NK-92 (cell line): ENCODE data around the gene WDR83.
"Not testable (repeated sequence)": the region's sequence is repeated elsewhere in the genome, so short reads cannot be mapped to it uniquely, and the experiment has no call there.

Source experiments
- DNase-seq: peaks from one replicate; lab custom pipeline; 2025; ENCODE audit not compliant: unreplicated experiment; lab: John Stamatoyannopoulos, UW

Gene WDR83, protein sequence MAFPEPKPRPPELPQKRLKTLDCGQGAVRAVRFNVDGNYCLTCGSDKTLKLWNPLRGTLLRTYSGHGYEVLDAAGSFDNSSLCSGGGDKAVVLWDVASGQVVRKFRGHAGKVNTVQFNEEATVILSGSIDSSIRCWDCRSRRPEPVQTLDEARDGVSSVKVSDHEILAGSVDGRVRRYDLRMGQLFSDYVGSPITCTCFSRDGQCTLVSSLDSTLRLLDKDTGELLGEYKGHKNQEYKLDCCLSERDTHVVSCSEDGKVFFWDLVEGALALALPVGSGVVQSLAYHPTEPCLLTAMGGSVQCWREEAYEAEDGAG

DNA sequence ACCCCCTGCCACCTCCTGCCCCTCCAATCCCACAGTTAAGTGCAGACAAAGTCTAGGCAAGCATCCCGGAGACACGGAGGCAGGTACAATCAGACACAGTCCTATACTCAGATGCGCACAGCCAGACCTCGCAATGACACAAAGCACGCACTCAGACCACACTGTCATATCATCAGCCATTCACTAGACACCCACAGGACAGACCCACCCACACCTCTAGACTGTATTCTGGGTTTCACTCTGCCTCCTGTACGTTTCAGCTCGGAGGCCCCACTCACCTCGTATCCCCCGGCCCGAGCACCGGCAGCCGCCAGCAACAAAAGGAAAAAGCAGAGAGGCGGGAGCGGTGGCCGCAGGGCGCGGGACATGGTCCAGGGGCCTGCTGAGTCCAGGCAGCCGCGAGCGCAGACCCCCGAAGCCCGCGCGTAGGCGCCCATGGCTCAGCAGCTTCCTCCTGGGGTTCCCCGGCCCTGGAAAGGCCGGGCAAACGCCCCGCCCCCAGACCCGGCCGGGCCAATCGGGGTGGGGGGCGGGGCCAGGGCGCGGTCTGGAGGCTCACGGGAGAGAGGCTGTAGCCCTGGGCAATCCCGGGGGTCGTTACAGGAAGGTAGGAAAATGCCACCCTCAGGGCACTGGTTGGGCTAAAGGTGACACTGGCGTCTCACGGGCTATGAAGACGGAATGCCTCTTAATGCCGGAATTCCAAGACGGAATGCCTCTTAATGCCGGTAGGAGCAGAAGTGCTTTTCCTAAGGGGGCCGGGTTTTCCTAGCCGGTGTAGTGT is at the start of gene WDR83, which contains the start of gene MAN2B1:
Gene WDR83 (plus strand): TSS at position 543 of the 784 bp plus-strand sequence. CDS start 2,984 bp downstream, outside the sequence.
Gene MAN2B1 (minus strand): TSS at position 478 of the 784 bp plus-strand sequence. CDS start 41 bp downstream, at position 437.
- no peak for DNase-seq

DNA sequence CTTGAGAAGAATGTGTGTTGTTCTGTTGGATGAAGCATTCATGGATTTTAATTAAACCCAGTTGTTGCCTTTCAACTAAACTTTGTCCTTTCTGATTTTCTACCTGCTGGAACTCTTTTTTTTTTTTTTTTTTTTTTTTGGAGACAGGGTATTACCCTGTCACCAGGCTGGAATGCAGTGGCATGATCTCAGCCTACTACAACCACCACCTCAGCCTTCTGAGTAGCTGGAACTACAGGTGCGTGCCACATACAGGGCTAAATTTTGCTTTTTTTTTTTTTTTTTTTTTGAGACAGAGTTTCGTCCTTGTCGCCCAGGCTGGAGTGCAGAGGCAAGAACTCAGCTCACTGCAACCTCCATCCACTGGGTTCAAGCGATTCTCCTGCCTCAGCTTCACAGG is 49.0 kb upstream of the WDR83 start:
- DNase-seq = no peak

DNA sequence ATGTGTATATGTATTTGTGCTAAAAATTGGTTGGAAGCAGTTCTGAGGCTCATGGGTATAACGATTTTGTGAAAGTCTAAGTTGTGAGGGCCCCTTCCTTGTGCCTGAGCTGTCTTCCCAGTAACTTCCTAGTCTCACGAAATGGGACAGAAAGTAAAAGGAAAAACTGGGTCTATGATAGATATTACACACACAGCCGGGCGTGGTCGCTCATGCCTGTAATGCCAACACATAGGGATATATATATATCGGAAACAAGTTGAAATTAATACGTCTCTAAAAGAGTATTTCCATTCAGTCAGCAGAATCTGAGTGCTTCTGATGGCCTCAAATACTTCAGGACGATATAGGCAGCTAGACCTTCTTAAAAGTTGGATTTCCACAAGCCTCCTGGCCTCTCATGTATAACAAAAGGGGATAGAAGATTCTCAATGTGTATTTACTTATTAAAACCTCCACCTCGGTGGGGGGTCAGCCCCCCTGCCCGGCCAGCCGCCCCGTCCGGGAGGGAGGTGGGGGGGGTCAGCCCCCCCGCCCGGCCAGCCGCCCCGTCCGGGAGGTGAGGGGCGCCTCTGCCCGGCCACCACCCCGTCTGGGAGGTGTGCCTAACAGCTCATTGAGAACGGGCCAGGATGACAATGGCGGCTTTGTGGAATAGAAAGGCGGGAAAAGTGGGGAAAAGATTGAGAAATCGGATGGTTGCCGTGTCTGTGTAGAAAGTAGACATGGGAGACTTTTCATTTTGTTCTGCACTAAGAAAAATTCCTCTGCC is 45.2 kb upstream of the WDR83 start:
- not testable (repeated sequence) for DNase-seq

DNA sequence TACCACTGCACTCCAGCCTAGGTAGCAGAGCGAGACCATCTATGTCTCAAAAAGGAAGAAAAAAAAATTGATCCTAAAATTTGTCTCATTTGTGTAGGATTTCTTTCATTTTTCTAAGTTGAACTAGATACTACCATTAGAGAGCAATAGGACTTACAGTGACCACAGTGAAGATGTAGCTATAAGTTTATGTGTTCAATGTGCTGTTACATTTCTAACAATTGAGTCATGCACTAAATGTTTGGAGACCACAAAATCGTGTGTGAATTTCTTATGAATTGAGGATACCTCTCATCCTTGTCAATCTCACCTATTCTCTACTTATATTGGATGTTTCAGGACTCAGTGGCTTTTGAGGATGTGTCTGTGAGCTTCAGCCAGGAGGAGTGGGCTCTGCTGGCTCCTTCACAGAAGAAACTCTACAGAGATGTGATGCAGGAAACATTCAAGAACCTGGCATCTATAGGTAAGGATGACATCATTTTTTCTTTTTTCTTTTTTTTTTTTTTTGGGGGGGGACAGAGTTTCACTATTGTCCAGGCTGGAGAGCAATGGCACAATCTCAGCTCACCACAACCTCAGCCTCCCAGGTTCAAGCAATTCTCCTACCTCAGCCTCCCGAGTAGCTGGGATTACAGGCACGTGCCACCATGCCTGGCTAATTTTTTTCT is 43.1 kb upstream of the WDR83 start:
- DNase-seq = no peak

DNA sequence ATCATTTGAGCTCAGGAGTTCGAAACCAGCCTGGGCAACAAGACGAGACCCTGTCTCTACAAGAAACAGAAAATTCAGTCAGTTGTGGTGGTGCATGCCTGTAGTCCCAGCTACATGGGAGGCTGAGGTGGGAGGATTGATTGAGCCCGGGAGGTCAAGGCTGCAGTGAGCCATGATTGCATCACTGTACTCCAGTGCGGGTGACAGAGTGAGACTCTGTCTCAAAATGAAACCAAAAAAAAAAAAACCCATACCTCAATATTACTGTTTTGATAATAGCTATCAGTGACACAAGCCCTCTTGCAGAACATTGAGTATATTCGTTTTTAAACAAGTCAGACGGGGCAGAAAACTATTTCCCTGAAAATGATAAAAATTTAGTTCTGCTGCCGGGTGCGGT is 39.6 kb upstream of the WDR83 start:
- DNase-seq = no peak

DNA sequence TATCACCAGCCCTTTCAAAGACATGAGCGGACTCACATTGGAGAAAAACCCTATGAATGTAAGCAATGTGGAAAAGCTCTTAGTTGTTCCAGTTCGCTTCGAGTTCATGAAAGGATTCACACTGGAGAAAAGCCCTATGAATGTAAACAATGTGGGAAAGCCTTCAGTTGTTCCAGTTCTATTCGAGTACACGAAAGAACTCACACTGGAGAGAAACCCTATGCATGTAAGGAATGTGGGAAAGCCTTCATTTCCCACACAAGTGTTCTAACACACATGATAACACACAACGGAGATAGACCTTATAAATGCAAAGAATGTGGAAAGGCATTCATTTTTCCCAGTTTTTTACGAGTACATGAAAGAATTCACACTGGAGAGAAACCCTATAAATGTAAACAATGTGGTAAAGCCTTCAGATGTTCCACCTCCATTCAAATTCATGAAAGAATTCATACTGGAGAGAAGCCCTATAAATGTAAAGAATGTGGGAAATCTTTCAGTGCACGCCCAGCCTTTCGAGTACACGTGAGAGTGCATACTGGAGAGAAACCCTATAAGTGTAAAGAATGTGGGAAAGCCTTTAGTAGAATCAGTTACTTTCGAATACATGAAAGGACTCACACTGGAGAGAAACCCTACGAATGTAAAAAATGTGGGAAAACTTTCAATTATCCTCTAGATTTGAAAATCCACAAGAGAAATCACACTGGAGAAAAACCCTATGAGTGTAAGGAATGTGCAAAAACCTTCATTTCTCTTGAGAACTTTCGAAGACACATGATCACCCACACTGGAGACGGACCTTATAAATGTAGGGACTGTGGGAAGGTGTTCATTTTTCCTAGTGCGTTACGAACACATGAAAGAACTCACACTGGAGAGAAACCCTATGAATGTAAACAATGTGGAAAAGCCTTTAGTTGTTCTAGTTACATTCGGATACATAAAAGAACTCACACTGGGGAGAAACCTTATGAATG is 38.3 kb upstream of the WDR83 start:
- no peak for DNase-seq

DNA sequence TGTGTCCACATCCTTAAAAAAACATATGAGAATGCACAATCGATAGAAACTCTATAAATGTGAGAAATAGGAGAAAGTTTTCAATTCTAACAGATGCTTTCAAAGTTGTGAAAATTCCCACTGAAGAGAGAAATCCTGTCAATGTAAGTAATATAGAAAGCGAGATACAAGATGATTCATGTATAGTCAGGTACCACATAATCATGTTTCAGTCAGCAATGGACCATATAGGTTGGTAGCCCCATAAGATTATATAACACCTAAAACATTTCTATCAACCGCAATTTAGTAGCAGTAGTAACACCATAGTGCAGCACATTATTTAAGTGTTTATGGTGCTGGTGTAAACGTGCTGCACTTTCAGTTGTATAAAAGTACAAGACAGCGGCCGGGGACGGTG is 37.4 kb upstream of the WDR83 start:
- no peak for DNase-seq

DNA sequence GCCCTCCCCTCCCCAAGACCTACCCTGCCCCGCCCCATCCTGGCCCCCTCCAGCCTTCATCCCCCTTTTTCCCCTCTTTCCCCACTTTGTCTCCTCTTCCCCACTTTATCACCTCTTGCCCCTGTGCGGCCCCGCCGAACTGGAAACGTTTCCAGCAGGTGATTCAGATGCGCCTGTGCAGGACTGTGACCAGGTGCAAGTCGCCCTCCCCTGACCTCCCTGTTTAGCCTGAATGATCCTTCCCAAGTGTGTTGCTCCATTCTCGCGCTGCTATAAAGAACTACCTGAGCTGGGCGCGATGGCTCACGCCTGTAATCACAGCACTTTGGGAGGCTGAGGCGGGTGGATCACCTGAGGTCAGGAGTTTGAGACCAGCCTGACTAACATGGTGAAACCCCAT is 30.0 kb upstream of the WDR83 start:
- DNase-seq = no peak

DNA sequence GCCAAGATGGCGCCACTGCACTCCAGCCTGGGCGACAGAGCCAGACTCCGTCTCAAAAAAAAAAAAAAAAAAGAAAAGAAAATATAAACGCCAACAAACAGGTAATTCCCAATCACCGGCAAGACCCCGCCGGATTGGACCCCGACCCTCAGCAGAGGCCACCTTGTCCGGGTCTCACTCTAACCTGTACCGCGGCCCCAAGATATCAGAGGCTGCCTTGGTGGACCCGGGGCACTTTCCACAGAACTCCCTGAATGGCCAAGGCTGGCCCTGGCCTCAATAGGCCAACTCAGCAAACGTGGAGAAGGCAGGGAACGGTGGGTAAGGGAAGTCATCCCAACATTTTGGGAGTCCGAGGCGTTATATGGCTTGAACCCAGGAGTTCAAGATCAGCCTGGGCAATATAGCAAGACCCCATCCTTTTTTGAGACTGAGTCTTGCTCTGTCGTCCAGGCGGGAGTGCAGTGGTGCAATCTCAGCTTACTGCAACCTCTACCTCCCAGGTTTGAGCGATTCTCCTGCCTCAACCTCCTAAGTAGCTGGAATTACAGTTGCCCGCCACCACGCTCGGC is 27.9 kb upstream of the WDR83 start:
- no peak for DNase-seq

DNA sequence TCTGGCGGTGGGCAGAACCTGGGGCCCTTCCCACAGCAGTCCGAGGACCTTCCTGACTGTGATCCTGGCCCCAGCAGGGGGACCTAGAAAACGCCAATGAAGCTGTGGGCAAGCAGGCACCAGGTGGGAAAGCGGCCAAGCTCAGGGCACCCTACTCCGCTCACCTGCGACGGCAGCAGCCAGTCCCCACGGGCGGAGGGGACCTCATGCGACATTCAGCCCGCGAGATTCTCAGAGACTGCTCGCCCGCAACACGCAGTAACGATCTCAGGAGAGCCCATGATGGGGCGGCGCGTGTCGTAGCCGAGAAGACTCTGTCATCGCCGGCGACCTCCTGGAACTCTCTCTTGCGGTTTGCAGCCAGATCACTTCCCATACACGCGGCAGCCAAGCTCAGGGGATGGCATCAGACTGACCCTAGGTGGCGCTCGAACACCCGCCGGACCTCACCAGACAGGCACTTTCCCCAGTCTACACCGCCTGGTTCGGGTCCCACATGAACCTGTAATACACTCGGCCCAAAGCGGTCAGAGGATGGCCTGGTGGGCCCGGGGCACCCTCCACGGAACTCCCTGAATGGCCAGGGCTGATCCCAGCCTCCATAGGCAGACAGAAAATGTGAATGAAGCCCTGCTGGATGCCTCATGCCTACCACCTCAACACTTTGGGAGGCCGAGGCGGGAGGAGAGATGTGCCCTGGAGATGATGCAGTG is 26.6 kb upstream of the WDR83 start:
- no peak for DNase-seq

DNA sequence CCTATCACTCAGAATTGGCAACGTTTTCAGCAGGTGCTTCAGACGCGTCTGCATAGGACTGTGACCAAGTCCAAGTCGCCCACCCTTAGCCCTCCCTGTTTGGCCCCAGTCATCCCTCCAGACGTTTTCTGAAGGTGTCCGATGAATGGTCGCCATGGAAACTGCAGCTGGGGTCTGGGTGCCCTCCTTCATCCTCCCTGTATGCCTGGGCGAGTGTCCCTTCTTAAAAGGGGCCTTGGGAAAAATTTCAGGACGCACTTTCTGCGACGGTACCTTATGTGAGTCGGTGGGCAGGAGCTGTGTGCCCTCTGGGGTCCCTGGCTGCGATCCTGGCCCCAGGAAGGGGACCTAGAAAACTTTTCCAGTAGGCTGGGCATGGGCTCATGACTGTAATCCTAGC is 25.2 kb upstream of the WDR83 start:
- DNase-seq = no peak

DNA sequence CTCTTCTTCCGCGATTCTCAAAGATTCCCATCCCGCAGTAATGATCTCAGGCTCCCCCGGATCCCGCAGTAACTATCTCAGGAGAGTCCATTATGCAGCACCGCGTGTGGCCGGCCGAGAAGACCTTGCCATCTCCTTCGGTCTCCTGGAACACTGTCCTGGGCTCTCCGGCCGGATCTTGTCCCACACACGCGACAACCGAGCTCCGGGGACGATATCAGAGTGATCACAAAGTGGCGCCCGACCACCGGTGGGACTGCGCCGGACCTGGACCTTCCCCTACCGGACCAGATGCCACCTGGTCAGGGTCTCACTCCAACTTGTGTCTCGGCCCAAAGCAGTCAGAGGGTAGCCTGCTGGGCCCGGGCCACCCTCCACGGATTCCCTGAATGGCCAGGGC is 24.1 kb upstream of the WDR83 start:
- no peak for DNase-seq

DNA sequence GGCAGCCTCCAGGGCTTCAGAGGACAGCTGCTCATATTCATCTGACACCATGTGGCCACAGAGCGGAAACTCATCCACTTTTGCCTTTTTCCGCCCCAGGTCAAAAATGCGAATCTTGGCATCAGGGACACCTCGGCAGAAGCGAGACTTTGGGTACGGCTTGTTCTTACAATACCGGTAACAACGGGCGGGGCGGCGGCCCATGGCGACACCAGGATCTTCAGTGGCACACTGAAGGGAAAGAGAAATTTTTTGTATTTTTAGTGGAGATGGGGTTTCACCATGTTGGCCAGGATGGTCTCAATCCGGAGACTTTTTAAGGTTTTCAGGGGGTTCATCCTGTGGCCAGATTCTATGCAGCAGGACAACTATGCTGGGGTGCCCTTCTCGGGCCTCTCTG is 22.9 kb upstream of the WDR83 start:
- not testable (repeated sequence) for DNase-seq

DNA sequence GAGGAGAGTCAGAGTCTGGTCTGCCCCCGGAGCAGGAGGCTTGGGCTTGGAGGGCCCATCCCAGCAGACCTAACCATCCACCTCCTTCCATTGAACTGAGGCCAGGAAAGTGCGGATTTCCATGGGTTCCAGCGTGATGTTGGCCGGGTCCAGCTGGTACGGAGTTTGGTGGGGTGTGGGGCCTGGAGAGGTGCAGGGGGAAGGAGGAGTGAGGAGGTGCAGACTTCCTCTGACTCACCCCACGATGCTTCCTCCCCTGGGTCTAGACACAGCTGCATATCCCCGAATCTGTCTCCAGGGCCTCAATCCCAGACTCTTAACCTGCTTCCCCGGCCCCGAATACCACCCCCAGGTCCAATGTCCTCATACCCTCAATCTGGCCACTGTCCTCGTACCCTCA is 20.1 kb upstream of the WDR83 start:
- no peak for DNase-seq

DNA sequence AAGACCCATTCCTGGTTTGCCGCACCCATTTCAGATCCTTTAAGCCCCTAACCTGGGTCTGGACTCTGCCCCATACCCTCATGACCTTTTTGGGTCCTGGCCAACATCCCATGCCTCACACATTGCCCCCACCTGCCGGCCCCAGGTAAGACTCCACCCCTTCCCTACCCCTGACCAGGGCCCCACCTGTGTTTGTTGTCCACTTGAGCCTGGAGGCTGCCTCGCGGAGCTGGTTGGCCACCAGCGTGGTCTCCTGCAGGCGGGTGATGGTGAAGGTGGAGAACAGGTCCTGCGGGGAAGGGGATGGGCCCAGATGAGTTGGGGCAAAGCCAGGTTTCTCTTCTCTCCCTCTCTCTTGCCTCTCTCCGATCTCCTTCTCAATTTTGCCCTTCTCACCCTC is 19.6 kb upstream of the WDR83 start:
- DNase-seq = no peak

DNA sequence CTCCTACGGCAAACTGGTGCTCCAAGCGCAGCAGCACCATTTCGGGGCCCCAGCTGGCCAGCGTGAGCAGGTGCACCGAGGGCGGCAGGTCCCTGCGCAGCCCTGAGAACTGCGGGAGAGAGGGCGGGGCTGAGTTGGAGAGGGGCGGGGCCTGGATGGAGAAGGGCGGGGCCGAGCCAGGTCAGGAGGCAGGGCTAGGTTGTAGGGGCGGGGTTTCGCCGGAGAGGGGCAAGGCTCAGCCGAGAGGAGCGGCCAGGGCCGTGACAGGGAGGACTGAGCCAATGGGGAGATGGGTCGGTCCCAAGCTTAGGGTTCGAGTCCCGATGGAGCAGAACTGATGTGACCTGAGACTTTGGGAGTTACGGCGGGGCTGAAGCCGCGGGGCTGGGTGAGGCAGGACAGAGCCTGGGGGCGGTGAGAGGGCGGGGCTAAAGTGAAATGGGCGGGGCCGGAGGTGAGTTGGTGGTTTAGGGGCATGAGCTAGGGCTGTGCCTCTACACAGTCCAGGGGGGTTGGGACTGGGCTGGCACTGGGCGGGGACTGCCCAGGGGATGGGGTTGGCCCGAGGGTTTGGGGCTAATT is 19.0 kb upstream of the WDR83 start:
- DNase-seq = no peak

DNA sequence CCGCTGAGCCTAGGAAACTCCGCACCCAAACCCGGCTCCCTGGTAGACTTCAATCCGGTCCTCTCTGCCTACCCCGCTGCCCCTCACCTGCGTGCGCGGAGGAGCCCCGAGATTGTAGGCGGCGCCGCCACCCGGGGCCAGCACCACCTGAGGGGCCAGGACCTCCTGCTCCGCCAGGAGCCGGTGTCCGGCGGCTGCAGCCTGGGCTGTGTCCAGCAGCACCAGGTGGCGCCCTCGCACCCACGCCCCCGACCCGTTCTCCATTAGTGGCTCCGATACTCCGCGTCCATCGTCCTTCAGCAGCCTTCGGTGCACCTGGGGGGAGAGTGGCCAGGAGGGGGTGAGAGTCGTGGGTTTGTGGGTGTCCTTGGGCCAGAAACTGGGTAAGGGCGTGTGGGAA is 18.5 kb upstream of the WDR83 start:
- no peak for DNase-seq

DNA sequence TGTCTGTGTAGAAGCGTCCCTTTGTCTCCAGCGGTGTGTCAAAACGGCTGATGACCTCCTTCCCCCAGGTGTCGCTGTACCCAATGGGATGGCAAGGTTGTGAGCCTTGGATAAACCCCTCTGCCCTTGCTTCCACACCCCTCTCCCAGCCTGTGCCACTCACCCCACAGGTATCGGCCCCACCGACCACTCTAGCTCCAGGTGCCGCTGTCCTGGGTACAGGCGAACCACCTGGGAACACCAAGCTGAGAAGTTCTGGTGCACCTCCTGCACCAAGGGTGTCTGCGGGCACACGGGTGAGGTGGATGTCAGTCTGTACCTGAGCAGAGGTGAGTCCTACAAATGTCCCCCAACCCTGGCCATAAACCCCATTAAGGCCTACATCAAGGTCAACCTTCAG is 16.7 kb upstream of the WDR83 start:
- DNase-seq = no peak

DNA sequence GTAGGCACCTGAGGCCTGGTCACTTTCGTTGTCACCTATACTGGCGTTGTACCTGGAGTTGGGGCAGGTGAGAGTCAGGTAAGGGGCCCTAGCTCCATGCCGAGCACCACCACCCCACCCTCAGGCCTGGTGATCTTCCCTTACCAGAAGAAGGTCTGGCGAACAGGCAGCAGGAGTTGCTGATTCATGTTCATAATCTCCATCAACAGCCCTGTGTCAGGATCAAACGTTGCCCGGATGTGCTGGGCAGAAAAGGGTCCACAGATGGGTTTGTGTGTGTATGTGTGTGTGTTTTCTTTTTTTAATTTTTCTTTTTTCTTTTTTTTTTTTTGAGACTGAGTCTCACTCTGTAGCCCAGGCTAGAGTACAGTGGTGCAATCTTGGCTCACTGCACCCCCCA is 14.4 kb upstream of the WDR83 start:
- no peak for DNase-seq
